DND-41 (cell line): ENCODE data around the gene METTL9.
"Not testable (repeated sequence)": the region's sequence is repeated elsewhere in the genome, so short reads cannot be mapped to it uniquely, and the experiment has no call there.

Experiments used
- ATAC-seq: fragments of 200-7000 bp; cut with Tn5 transposase; 3 replicates; pipeline ENCODE4 v1.9.1; 2021; ENCODE audit warnings: low read depth; ENCODE audit not compliant: insufficient read depth
- DNase-seq: peaks from one replicate; pipeline ENCODE4 v3.0.0-alpha.2; 2020
- H2AFZ ChIP-seq: 2 replicates; pipeline ENCODE4 v1.6.0; 2012; ENCODE audit warnings: low read depth, low read length
- H3K27ac ChIP-seq: 2 replicates; pipeline ENCODE4 v1.5.1; 2012; ENCODE audit warnings: low read length, inconsistent platforms
- H3K27me3 ChIP-seq: fragments of 200-600 bp; sonication (generic); 2 replicates; pipeline ENCODE4 v1.6.0; 2012; ENCODE audit warnings: low read length, mild to moderate bottlenecking, inconsistent platforms; ENCODE audit not compliant: insufficient read depth, poor library complexity
- H3K36me3 ChIP-seq: 2 replicates; pipeline ENCODE4 v1.5.1; 2012; ENCODE audit warnings: low read length, inconsistent platforms; ENCODE audit not compliant: insufficient read depth
- H3K4me1 ChIP-seq: 2 replicates; pipeline ENCODE4 v1.5.1; 2012; ENCODE audit warnings: mild to moderate bottlenecking, low read length; ENCODE audit not compliant: insufficient read depth
- H3K4me2 ChIP-seq: 2 replicates; pipeline ENCODE4 v1.6.0; 2012; ENCODE audit warnings: mild to moderate bottlenecking, moderate library complexity, low read length, inconsistent platforms; ENCODE audit not compliant: insufficient read depth
- H3K4me3 ChIP-seq, 2 experiments: fragments of 200-600 bp in 1 of 2; shearing (Covaris generic) in 1 of 2; 2 replicates each; pipeline ENCODE4 v1.5.1; 2012 to 2016; ENCODE audit warnings: inconsistent platforms in 2 of 2, low read length in 2 of 2, mild to moderate bottlenecking in 2 of 2, low read depth in 1 of 2, moderate library complexity in 1 of 2
- H3K79me2 ChIP-seq: 2 replicates; pipeline ENCODE4 v1.6.0; 2012; ENCODE audit warnings: low read length, inconsistent platforms; ENCODE audit not compliant: insufficient read depth
- H3K9ac ChIP-seq: 2 replicates; pipeline ENCODE4 v1.6.0; 2012; ENCODE audit warnings: low read depth, mild to moderate bottlenecking, inconsistent platforms, low read length, moderate library complexity
- H3K9me3 ChIP-seq: 2 replicates; pipeline ENCODE4 v1.5.1; 2012; ENCODE audit warnings: low read length, moderate library complexity, mild to moderate bottlenecking, inconsistent platforms; ENCODE audit not compliant: insufficient read depth, severe bottlenecking
- H4K20me1 ChIP-seq: 2 replicates; pipeline ENCODE4 v1.6.0; 2012; ENCODE audit warnings: low read length; ENCODE audit not compliant: insufficient read depth
- CTCF ChIP-seq: IDR thresholded peaks from 2 replicates; pipeline ENCODE4 v1.5.1; 2012; ENCODE audit warnings: borderline replicate concordance, low read length, moderate library complexity, mild to moderate bottlenecking; ENCODE audit not compliant: poor library complexity, severe bottlenecking; ENCODE audit errors: extremely low read depth
- EZH2 ChIP-seq: IDR thresholded peaks from 3 replicates; pipeline ENCODE4 v1.6.1; 2012; ENCODE audit warnings: borderline replicate concordance, low read depth, mild to moderate bottlenecking, moderate library complexity, low read length, inconsistent platforms; ENCODE audit not compliant: severe bottlenecking

METTL9 gene

GRCh38 chr16:21600031-21600773, 825 bp downstream of the METTL9 start:
- peak overlapping the region; percentile 30 for H2AFZ ChIP-seq

GRCh38 chr16:21602785-21603184, 3.4 kb downstream of the METTL9 start:
- no peaks in the 10 kb centered on the region for H3K9me3 ChIP-seq
- DNase-seq (no peak), ATAC-seq (no peak)
- H3K27me3 ChIP-seq = no peaks in the 10 kb centered on the region
- no peak overlapping the region for H2AFZ ChIP-seq
- no peak overlapping the region for H3K9ac ChIP-seq
- H3K4me1 ChIP-seq = peaks cover 48% of the 10 kb centered on the region
- H3K79me2 ChIP-seq = peaks cover 84% of the 10 kb centered on the region
- TF ChIP-seq EZH2 = no peak
- no peak for TF ChIP-seq CTCF
- peak overlapping the region; percentile 72 for H3K4me2 ChIP-seq
- no peak overlapping the region for H3K27ac ChIP-seq
- H3K4me3 ChIP-seq = no peak overlapping the region
- peaks cover 62% of the 10 kb centered on the region for H4K20me1 ChIP-seq
- H3K36me3 ChIP-seq = peaks cover 9% of the 10 kb centered on the region; the same call in 1 of the 2 replicates

More at GRCh38 chr16:21600031-21600773, 825 bp downstream of the METTL9 start:
- Histone ChIP-seq H3K27me3 (no peaks in the 10 kb centered on the region), H3K79me2 (peaks cover 58% of the 10 kb centered on the region), H3K9me3 (no peaks in the 10 kb centered on the region), H4K20me1 (peaks cover 43% of the 10 kb centered on the region), H3K9ac (peak overlapping the region; percentile 86), H3K4me3 (peak overlapping the region; percentile 33 to 83), H3K4me2 (peak overlapping the region; percentile 72), H3K36me3 (peaks cover 9% of the 10 kb centered on the region; the same call in 1 of the 2 replicates), H3K27ac (peak overlapping the region; percentile 85), H3K4me1 (peaks cover 47% of the 10 kb centered on the region)
- TF ChIP-seq EZH2 (no peak), CTCF (peak; percentile 3)
- peak; percentile 32 for DNase-seq
- ATAC-seq = peak; percentile 16

- Histone ChIP-seq H3K27me3 (no peaks in the 10 kb centered on the region), H3K9ac (no peak overlapping the region), H3K4me3 (no peak overlapping the region), H3K79me2 (peaks cover 96% of the 10 kb centered on the region), H4K20me1 (peaks cover 74% of the 10 kb centered on the region), H3K4me2 (peak overlapping the region; percentile 12; the same call in 1 of the 2 replicates), H3K4me1 (peaks cover 49% of the 10 kb centered on the region), H3K36me3 (peaks cover 9% of the 10 kb centered on the region; the same call in 1 of the 2 replicates), H3K9me3 (no peaks in the 10 kb centered on the region), H2AFZ (no peak overlapping the region), H3K27ac (no peak overlapping the region)
- ATAC-seq (no peak), DNase-seq (no peak)
- TF ChIP-seq EZH2 = no peak
- TF ChIP-seq CTCF = no peak
These were observed 4.6 kb downstream of the METTL9 start for GRCh38 chr16:21603928-21604327.

GRCh38 chr16:21605848-21606247, 6.5 kb downstream of the METTL9 start:
- not testable (repeated sequence) for H3K36me3 ChIP-seq, H3K27ac ChIP-seq, ATAC-seq, H3K27me3 ChIP-seq, H3K4me2 ChIP-seq, DNase-seq, H3K4me3 ChIP-seq, H3K9ac ChIP-seq, H3K9me3 ChIP-seq, H2AFZ ChIP-seq
- Histone ChIP-seq H4K20me1 (peaks cover 80% of the 10 kb centered on the region), H3K79me2 (peaks cover 100% of the 10 kb centered on the region), H3K4me1 (peaks cover 52% of the 10 kb centered on the region)
